Endothelial cell (in vitro differentiated cells): Measurements from ENCODE around the gene ZFYVE27. TPM values are rescaled to one million over a fixed set of nuclear protein-coding genes. Genes with fewer than 3 reads are reported as not detected.

Experiments used
- DNase-seq: peaks from one replicate; pipeline ENCODE4 v3.0.0; 2021; ENCODE audit warnings: low spot score
- H3K27ac Mint-ChIP-seq: one replicate; pipeline ENCODE4 v1.8.0; 2021; ENCODE audit warnings: mixed read lengths, inconsistent platforms; ENCODE audit not compliant: unreplicated experiment
- H3K27me3 Mint-ChIP-seq: one replicate; pipeline ENCODE4 v1.8.0; 2021; ENCODE audit warnings: mild to moderate bottlenecking, moderate library complexity, mixed read lengths, inconsistent platforms; ENCODE audit not compliant: unreplicated experiment
- H3K36me3 Mint-ChIP-seq: one replicate; pipeline ENCODE4 v1.8.0; 2021; ENCODE audit warnings: mild to moderate bottlenecking, low read depth, mixed read lengths, inconsistent platforms; ENCODE audit not compliant: unreplicated experiment
- H3K4me1 Mint-ChIP-seq: one replicate; pipeline ENCODE4 v1.8.0; 2021; ENCODE audit warnings: mild to moderate bottlenecking, mixed read lengths, inconsistent platforms; ENCODE audit not compliant: unreplicated experiment
- H3K4me3 Mint-ChIP-seq: one replicate; pipeline ENCODE4 v1.8.0; 2021; ENCODE audit warnings: mild to moderate bottlenecking, mixed read lengths, inconsistent platforms; ENCODE audit not compliant: unreplicated experiment
- H3K9me3 Mint-ChIP-seq: one replicate; pipeline ENCODE4 v1.8.0; 2021; ENCODE audit warnings: mixed read lengths, inconsistent platforms; ENCODE audit not compliant: unreplicated experiment
- CTCF ChIP-seq: fragments of 200-600 bp; sonication (generic); IDR thresholded peaks from one replicate; pipeline ENCODE4 v1.5.0; 2021; ENCODE audit warnings: antibody characterized with exemption; ENCODE audit not compliant: unreplicated experiment
- total RNA-seq: library from RNA; stranded (reverse); fragmentation: NEBNext Ultra II Directional; extraction: Animal tissue kit (Norgen Biotek cat#: 25700); gene quantifications from one replicate; pipeline ENCODE4 v1.2.1, GENCODE V29; 2021; ENCODE audit not compliant: unreplicated experiment

ZFYVE27 gene
- total RNA-seq, 1 donor from 2014 or later, result 19.2 TPM

- no peaks in the 10 kb centered on the region for H3K36me3 Mint-ChIP-seq
- no peaks in the 10 kb centered on the region for H3K4me1 Mint-ChIP-seq
- DNase-seq, result no peak
- no peak for TF ChIP-seq CTCF
- H3K4me3 Mint-ChIP-seq, result peak overlapping the region; percentile 15
- H3K27me3 Mint-ChIP-seq, result peaks cover 4% of the 10 kb centered on the region
- no peaks in the 10 kb centered on the region for H3K9me3 Mint-ChIP-seq
- H3K27ac Mint-ChIP-seq, result no peak overlapping the region
Observed at GRCh38 chr10:97789770-97790397, 53.0 kb downstream of the ZFYVE27 start.

- no peaks in the 10 kb centered on the region for H3K9me3 Mint-ChIP-seq
- DNase-seq, result peak; percentile 80
- no peaks in the 10 kb centered on the region for H3K4me1 Mint-ChIP-seq
- peak; percentile 92 for TF ChIP-seq CTCF
- H3K36me3 Mint-ChIP-seq, result no peaks in the 10 kb centered on the region
- H3K27me3 Mint-ChIP-seq, result peaks cover 4% of the 10 kb centered on the region
- no peak overlapping the region for H3K4me3 Mint-ChIP-seq
- no peak overlapping the region for H3K27ac Mint-ChIP-seq
Observed at GRCh38 chr10:97791824-97792721, 55.1 kb downstream of the ZFYVE27 start.

GRCh38 chr10:97795886-97796285 is 59.0 kb downstream of the ZFYVE27 start:
- H3K27ac Mint-ChIP-seq, result no peak overlapping the region
- no peak overlapping the region for H3K4me3 Mint-ChIP-seq
- H3K27me3 Mint-ChIP-seq, result peaks cover 3% of the 10 kb centered on the region
- peaks cover 3% of the 10 kb centered on the region for H3K36me3 Mint-ChIP-seq
- H3K9me3 Mint-ChIP-seq, result no peaks in the 10 kb centered on the region
- no peak for DNase-seq
- H3K4me1 Mint-ChIP-seq, result no peaks in the 10 kb centered on the region
- TF ChIP-seq CTCF, result no peak

- H3K4me1 Mint-ChIP-seq, result no peaks in the 10 kb centered on the region
- H3K27ac Mint-ChIP-seq, result no peak overlapping the region
- DNase-seq, result no peak
- no peaks in the 10 kb centered on the region for H3K9me3 Mint-ChIP-seq
- peaks cover 3% of the 10 kb centered on the region for H3K27me3 Mint-ChIP-seq
- peaks cover 3% of the 10 kb centered on the region for H3K36me3 Mint-ChIP-seq
- no peak overlapping the region for H3K4me3 Mint-ChIP-seq
- TF ChIP-seq CTCF, result no peak
Observed at GRCh38 chr10:97796651-97797050, 59.7 kb downstream of the ZFYVE27 start.

GRCh38 chr10:97798958-97799610 is 62.2 kb downstream of the ZFYVE27 start:
- peaks cover 3% of the 10 kb centered on the region for H3K36me3 Mint-ChIP-seq
- no peak for TF ChIP-seq CTCF
- no peak overlapping the region for H3K4me3 Mint-ChIP-seq
- H3K27me3 Mint-ChIP-seq, result peaks cover 1% of the 10 kb centered on the region
- no peaks in the 10 kb centered on the region for H3K9me3 Mint-ChIP-seq
- no peak for DNase-seq
- H3K4me1 Mint-ChIP-seq, result no peaks in the 10 kb centered on the region
- H3K27ac Mint-ChIP-seq, result no peak overlapping the region
